HepG2 (cell line): ENCODE measurements around the gene SELENOS. TPM values are rescaled to one million over a fixed set of nuclear protein-coding genes. Genes with fewer than 3 reads are reported as not detected.

Experiments used
- ATAC-seq: fragments of 200-7000 bp; cut with Tn5 transposase; 3 replicates; pipeline ENCODE4 v1.9.1; 2020; ENCODE audit warnings: mild to moderate bottlenecking, moderate library complexity
- BruUV-seq: library from RNA; stranded (reverse); fragments of 400-500 nt; replicated peaks from 2 replicates; lab custom pipeline; 2021; lab: Mats Ljungman, UMichigan
- CTCF ChIA-PET: fragments of 300-600 bp; formaldehyde crosslinking; extraction: SDS; loops from one replicate; lab custom pipeline; 2021; ENCODE audit warnings: low total read pairs, inconsistent platforms, low intra/inter-chr PET ratio; lab: Yijun Ruan, JAX
- POLR2A ChIA-PET: fragments of 350-600 bp; sonication (Branson Sonifier 250); formaldehyde crosslinking; loops from one replicate; lab custom pipeline; 2020; ENCODE audit warnings: antibody characterized with exemption, inconsistent platforms; lab: Yijun Ruan, JAX
- DNase-seq: peaks from one replicate; pipeline ENCODE4 v3.0.0-alpha.2; 2015; ENCODE audit warnings: low spot score
- FAIRE-seq: peaks from 3 replicates; lab custom pipeline; 2011; peaks lifted over from hg19 to GRCh38; lab: Jason Lieb, UNC
- H2AFZ ChIP-seq: one replicate; pipeline ENCODE4 v1.6.1; 2011; ENCODE audit warnings: low read length, inconsistent platforms
- H3K27ac ChIP-seq: fragments of 300-600 bp; 3 replicates; pipeline ENCODE4 v1.8.0; 2011; ENCODE audit warnings: mixed run types, mild to moderate bottlenecking, mixed read lengths, low read length, inconsistent platforms; ENCODE audit not compliant: insufficient read depth; ENCODE audit errors: extremely low read length
- H3K27me3 ChIP-seq, 2 experiments: fragments of 200-600 bp in 1 of 2; 2 replicates in 1 of 2; 3 replicates in 1 of 2; pipeline versions ENCODE4 v1.6.0 to v1.8.0; 2011; ENCODE audit warnings: low read length in 2 of 2, mild to moderate bottlenecking in 2 of 2, moderate library complexity in 2 of 2, inconsistent platforms in 1 of 2; ENCODE audit not compliant: insufficient read depth in 2 of 2, control insufficient read depth in 1 of 2
- H3K36me3 ChIP-seq, 2 experiments: fragments of 200-600 bp in 1 of 2; replicated peaks in 1 of 2; 2 replicates in 1 of 2; 3 replicates in 1 of 2; pipeline versions ENCODE4 v1.5.1 to v1.8.0; 2011; ENCODE audit warnings: low read length in 2 of 2, inconsistent platforms in 1 of 2; ENCODE audit not compliant: insufficient read depth in 2 of 2, control insufficient read depth in 1 of 2
- H3K4me1 ChIP-seq: 2 replicates; pipeline ENCODE4 v1.5.1; 2012; ENCODE audit warnings: low read length, inconsistent platforms; ENCODE audit not compliant: insufficient read depth
- H3K4me2 ChIP-seq: 2 replicates; pipeline ENCODE4 v1.6.0; 2011; ENCODE audit warnings: low read depth, low read length, inconsistent platforms
- H3K4me3 ChIP-seq, 3 experiments: fragments of 200-600 bp in 1 of 3; sonication (generic), shearing (Covaris generic) in 1 of 3; replicated peaks in 1 of 3; 2 replicates each; pipeline ENCODE4 v1.5.1; 2011 to 2016; ENCODE audit warnings: low read length in 3 of 3, inconsistent platforms in 2 of 3, low read depth in 2 of 3, mild to moderate bottlenecking in 2 of 3, control low read depth in 1 of 3, mixed read lengths in 1 of 3; ENCODE audit not compliant: insufficient read depth in 1 of 3
- H3K79me2 ChIP-seq: one replicate; pipeline ENCODE4 v1.6.1; 2011; ENCODE audit warnings: low read length, inconsistent platforms; ENCODE audit not compliant: insufficient read depth
- H3K9ac ChIP-seq: 2 replicates; pipeline ENCODE4 v1.6.0; 2011; ENCODE audit warnings: mild to moderate bottlenecking, low read depth, low read length, inconsistent platforms; ENCODE audit not compliant: insufficient read depth
- H3K9me3 ChIP-seq: 2 replicates; pipeline ENCODE4 v1.5.1; 2012; ENCODE audit warnings: mild to moderate bottlenecking, low read length
- H4K20me1 ChIP-seq: 2 replicates; pipeline ENCODE4 v1.6.0; 2011; ENCODE audit warnings: inconsistent platforms, mild to moderate bottlenecking, low read length, moderate library complexity; ENCODE audit not compliant: insufficient read depth
- CENPT ChIP-seq: sonication (generic); formaldehyde crosslinking; IDR thresholded peaks from 2 replicates; pipeline ENCODE4 v1.8.0; 2022; ENCODE audit warnings: low read depth, mild to moderate bottlenecking, moderate library complexity, missing genetic modification reagents
- HNRNPL ChIP-seq: fragments of 200-400 bp; formaldehyde crosslinking; IDR thresholded peaks from 2 replicates; pipeline ENCODE4 v1.6.1; 2017; ENCODE audit warnings: mild to moderate bottlenecking, low read depth, low read length
- HOXA7 ChIP-seq: sonication (generic); formaldehyde crosslinking; IDR thresholded peaks from 2 replicates; pipeline ENCODE4 v1.8.1; 2022; ENCODE audit warnings: mild to moderate bottlenecking, missing genetic modification reagents, moderate library complexity
- NFATC3 ChIP-seq: sonication (generic); formaldehyde crosslinking; IDR thresholded peaks from 2 replicates; pipeline ENCODE4 v1.5.1; 2020; ENCODE audit warnings: mild to moderate bottlenecking, missing genetic modification reagents
- PLRG1 ChIP-seq: fragments of 450-650 bp; conservative IDR thresholded peaks from 2 replicates; pipeline ENCODE4 v1.6.1; 2016
- TBX3 ChIP-seq: fragments of 450-650 bp; IDR thresholded peaks from 2 replicates; pipeline ENCODE4 v1.6.1; 2017; ENCODE audit warnings: antibody characterized with exemption, mild to moderate bottlenecking, inconsistent platforms, borderline replicate concordance
- TEAD3 ChIP-seq: optimal IDR thresholded peaks from 2 replicates; pipeline ENCODE3; 2016; ENCODE audit warnings: borderline replicate concordance
- UBTF ChIP-seq: sonication (generic); formaldehyde crosslinking; IDR thresholded peaks from 2 replicates; pipeline ENCODE4 v1.4.0; 2020; ENCODE audit warnings: mild to moderate bottlenecking, missing genetic modification reagents
- ZNF274 ChIP-seq: sonication (generic); formaldehyde crosslinking; IDR thresholded peaks from 2 replicates; pipeline ENCODE4 v1.5.1; 2020; ENCODE audit warnings: mild to moderate bottlenecking, missing genetic modification reagents
- ZXDC ChIP-seq: sonication (generic); formaldehyde crosslinking; IDR thresholded peaks from 2 replicates; pipeline ENCODE4 v1.5.0; 2020; ENCODE audit warnings: mild to moderate bottlenecking, missing genetic modification reagents
- WGBS: methylation state at CpG from one replicate; pipeline ENCODE4 v1.1.6; 2017; ENCODE audit warnings: low lambda C conversion rate; 5-methylcytosine and 5-hydroxymethylcytosine counted together
- in situ Hi-C: cut with HindIII; loops from 2 replicates; pipeline ENCODE4 v1.10.0; 2017; ENCODE audit warnings: low pct_unique_long_range_greater_than_20kb; ENCODE audit not compliant: extremely low pct_ligation_motif_present
- intact Hi-C: fragments of 100-400 bp; cut with micrococcal nuclease; formaldehyde crosslinking; loops from one replicate; pipeline ENCODE4 v1.10.0; 2022; ENCODE audit not compliant: unreplicated experiment
- polyA plus RNA-seq, 8 experiments: library from polyadenylated mRNA; depleted of rRNA in 3 of 8; stranded (reverse) in 7 of 8; unstranded in 1 of 8; fragments of >200 nt; fragmentation: Illumina TruSeq in 4 of 8; extraction: Trizol in 4 of 8; gene quantifications; 2 replicates each; pipeline versions ENCODE4 v1.2.1 to v1.2.3, GENCODE V29; 2011 to 2016; ENCODE audit warnings: low read depth in 4 of 8, missing spikeins in 1 of 8, mixed read lengths in 1 of 8; ENCODE audit not compliant: insufficient read depth in 1 of 8
- total RNA-seq, 5 experiments: library from RNA; depleted of rRNA; stranded (reverse); fragments of >200 nt; fragmentation: Illumina TruSeq; extraction: Trizol; gene quantifications; 2 replicates each; pipeline ENCODE4 v1.2.3, GENCODE V29; 2016; ENCODE audit warnings: low read depth in 1 of 5
- TF ChIP-seq, protein P1 (sequence below): sonication (generic); formaldehyde crosslinking; IDR thresholded peaks from 2 replicates; pipeline ENCODE4 v1.4.0; 2020; ENCODE audit warnings: missing genetic modification reagents, borderline replicate concordance

SELENOS gene
- total and polyA plus RNA-seq, 2 of the 13 experiments (the other 11 are each of a cell fraction or from before 2014, with no cell fraction given) = 63.0 to 66.1 TPM

DNA sequence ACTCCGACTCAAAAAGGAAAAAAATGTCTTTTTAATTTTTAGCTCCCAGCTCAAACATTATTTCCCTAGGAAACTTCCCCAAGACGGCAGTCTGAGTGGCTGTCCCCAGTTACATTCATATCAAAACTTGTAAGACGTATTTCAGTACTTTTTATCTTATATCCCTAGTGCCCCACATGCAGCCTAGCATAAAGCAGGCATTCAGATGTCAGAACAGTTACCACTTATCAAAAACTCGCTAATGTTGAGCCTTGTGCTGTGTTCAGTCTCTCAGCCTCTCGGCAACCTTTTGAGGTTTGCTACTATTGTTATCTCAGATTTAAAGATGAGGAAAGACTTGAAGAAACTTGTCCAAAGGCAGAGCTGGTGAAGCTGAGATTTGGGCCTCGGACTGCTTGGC, 6.6 kb upstream of the SELENOS start:
- Histone ChIP-seq H3K27ac (no peak overlapping the region), H3K79me2 (peaks cover 18% of the 10 kb centered on the region), H4K20me1 (peaks cover 8% of the 10 kb centered on the region), H2AFZ (no peak overlapping the region), H3K4me2 (no peak overlapping the region), H3K36me3 (peaks cover 25 to 70% of the 10 kb centered on the region in 2 experiments), H3K9ac (no peak overlapping the region), H3K4me3 (no peak overlapping the region), H3K9me3 (no peaks in the 10 kb centered on the region), H3K27me3 (no peaks in the 10 kb centered on the region; a peak in 1 of 5 replicates), H3K4me1 (peaks cover 2% of the 10 kb centered on the region; the same call in 1 of the 2 replicates)
- no peak for TF ChIP-seq TEAD3 (CRISPR knock-in tag)
- TF ChIP-seq PLRG1 = no peak
- FAIRE-seq (no peak), DNase-seq (no peak), ATAC-seq (no peak)
- 100% methylated on average over 6 of the region's 6 CpGs for WGBS
- intact Hi-C loops = no loop called here
- in situ Hi-C loops = no loop called here
- BruUV-seq = no TSS peak
- ChIA-PET CTCF (no interaction called here), POLR2A (interaction anchor here (1.9 kb wide), 1 partner anchor 11 kb away, joined by 4 read pairs; the partner anchor contains the start of gene SNRPA1)

DNA sequence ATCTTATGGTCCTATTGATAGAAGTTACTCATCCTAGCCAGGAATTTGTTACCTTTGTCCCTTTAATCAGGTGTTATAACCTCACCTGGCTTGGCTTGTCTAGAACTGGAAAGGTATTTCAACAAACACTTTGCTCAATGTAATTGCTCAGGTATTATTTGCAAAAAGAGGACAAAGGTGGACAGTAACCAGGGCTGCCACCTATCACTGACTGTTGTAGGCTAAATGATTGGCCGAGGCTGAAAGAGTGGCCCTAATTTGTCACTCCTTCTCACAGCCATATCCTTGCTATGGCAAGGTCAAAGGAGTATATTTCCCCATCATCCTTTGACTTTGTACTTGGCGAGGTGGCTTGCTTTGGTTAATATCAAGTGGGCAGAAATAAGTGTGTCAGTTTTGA, 2.7 kb upstream of the SELENOS start:
- H3K9ac ChIP-seq = no peak overlapping the region
- ChIA-PET CTCF (no interaction called here), POLR2A (no interaction called here)
- no peak overlapping the region for H2AFZ ChIP-seq
- H3K27ac ChIP-seq = no peak overlapping the region
- H3K36me3 ChIP-seq = peaks cover 15 to 43% of the 10 kb centered on the region in 2 experiments
- H3K4me2 ChIP-seq = no peak overlapping the region
- H3K27me3 ChIP-seq = no peaks in the 10 kb centered on the region; a peak in 2 of 5 replicates
- H3K4me3 ChIP-seq = no peak overlapping the region
- ATAC-seq (no peak), DNase-seq (no peak), FAIRE-seq (no peak)
- no TSS peak for BruUV-seq
- in situ Hi-C loops (no loop called here), intact Hi-C loops (no loop called here)
- H3K9me3 ChIP-seq = no peaks in the 10 kb centered on the region
- peaks cover 18% of the 10 kb centered on the region for H3K79me2 ChIP-seq
- H3K4me1 ChIP-seq = peaks cover 28% of the 10 kb centered on the region
- no peaks in the 10 kb centered on the region for H4K20me1 ChIP-seq
- WGBS = 97% methylated on average over 2 of the region's 2 CpGs
- no peak for TF ChIP-seq HNRNPL
- no peak for TF ChIP-seq ZNF274 (CRISPR knock-in tag)
- no peak for TF ChIP-seq CENPT (CRISPR knock-in tag)
- TF ChIP-seq TBX3 = no peak
- TF ChIP-seq HOXA7 = no peak
- TF ChIP-seq UBTF = no peak
- no peak for TF ChIP-seq NFATC3 (CRISPR knock-in tag)
- no peak for TF ChIP-seq ZXDC
- TF ChIP-seq, protein P1, sequence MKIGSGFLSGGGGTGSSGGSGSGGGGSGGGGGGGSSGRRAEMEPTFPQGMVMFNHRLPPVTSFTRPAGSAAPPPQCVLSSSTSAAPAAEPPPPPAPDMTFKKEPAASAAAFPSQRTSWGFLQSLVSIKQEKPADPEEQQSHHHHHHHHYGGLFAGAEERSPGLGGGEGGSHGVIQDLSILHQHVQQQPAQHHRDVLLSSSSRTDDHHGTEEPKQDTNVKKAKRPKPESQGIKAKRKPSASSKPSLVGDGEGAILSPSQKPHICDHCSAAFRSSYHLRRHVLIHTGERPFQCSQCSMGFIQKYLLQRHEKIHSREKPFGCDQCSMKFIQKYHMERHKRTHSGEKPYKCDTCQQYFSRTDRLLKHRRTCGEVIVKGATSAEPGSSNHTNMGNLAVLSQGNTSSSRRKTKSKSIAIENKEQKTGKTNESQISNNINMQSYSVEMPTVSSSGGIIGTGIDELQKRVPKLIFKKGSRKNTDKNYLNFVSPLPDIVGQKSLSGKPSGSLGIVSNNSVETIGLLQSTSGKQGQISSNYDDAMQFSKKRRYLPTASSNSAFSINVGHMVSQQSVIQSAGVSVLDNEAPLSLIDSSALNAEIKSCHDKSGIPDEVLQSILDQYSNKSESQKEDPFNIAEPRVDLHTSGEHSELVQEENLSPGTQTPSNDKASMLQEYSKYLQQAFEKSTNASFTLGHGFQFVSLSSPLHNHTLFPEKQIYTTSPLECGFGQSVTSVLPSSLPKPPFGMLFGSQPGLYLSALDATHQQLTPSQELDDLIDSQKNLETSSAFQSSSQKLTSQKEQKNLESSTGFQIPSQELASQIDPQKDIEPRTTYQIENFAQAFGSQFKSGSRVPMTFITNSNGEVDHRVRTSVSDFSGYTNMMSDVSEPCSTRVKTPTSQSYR (CRISPR knock-in tag) = no peak
